Type B pancreatic cell (in vitro differentiated cells): ENCODE data around the gene GFY. TPM values are rescaled to one million over a fixed set of nuclear protein-coding genes. Genes with fewer than 3 reads are reported as not detected.

Experiments
- DNase-seq: peaks from one replicate; pipeline ENCODE4 v3.0.0; 2021; ENCODE audit warnings: mixed read lengths; ENCODE audit not compliant: unreplicated experiment; ENCODE audit errors: extremely low spot score
- H3K27ac Mint-ChIP-seq: 2 replicates; pipeline ENCODE4 v1.8.0; 2021; ENCODE audit warnings: mild to moderate bottlenecking, mixed read lengths
- H3K27me3 Mint-ChIP-seq: 2 replicates; pipeline ENCODE4 v1.8.0; 2021; ENCODE audit warnings: mixed read lengths
- H3K36me3 Mint-ChIP-seq: 2 replicates; pipeline ENCODE4 v1.8.0; 2021; ENCODE audit warnings: mixed read lengths
- H3K4me1 Mint-ChIP-seq: one replicate; pipeline ENCODE4 v1.8.0; 2021; ENCODE audit warnings: mixed read lengths; ENCODE audit not compliant: unreplicated experiment
- H3K4me3 Mint-ChIP-seq: 2 replicates; pipeline ENCODE4 v1.8.0; 2021; ENCODE audit warnings: mild to moderate bottlenecking, mixed read lengths
- H3K9me3 Mint-ChIP-seq: 2 replicates; pipeline ENCODE4 v1.8.0; 2021; ENCODE audit warnings: mixed read lengths
- total RNA-seq: library from RNA; stranded (reverse); gene quantifications from 2 replicates; pipeline ENCODE4 v1.2.1, GENCODE V29; 2021; ENCODE audit warnings: low replicate concordance
- TF ChIP-seq, protein P1 (sequence below): fragments of 200-600 bp; sonication (generic); conservative IDR thresholded peaks from 2 replicates; pipeline ENCODE4 v1.5.0; 2021; ENCODE audit warnings: antibody characterized with exemption, mild to moderate bottlenecking

The GFY gene
- total RNA-seq, 1 donor from 2014 or later, result not detected

- TF ChIP-seq, protein P1, sequence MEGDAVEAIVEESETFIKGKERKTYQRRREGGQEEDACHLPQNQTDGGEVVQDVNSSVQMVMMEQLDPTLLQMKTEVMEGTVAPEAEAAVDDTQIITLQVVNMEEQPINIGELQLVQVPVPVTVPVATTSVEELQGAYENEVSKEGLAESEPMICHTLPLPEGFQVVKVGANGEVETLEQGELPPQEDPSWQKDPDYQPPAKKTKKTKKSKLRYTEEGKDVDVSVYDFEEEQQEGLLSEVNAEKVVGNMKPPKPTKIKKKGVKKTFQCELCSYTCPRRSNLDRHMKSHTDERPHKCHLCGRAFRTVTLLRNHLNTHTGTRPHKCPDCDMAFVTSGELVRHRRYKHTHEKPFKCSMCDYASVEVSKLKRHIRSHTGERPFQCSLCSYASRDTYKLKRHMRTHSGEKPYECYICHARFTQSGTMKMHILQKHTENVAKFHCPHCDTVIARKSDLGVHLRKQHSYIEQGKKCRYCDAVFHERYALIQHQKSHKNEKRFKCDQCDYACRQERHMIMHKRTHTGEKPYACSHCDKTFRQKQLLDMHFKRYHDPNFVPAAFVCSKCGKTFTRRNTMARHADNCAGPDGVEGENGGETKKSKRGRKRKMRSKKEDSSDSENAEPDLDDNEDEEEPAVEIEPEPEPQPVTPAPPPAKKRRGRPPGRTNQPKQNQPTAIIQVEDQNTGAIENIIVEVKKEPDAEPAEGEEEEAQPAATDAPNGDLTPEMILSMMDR, result no peak
- H3K9me3 Mint-ChIP-seq, result no peaks in the 10 kb centered on the region
- H3K4me3 Mint-ChIP-seq, result no peak overlapping the region
- no peak for DNase-seq
- no peaks in the 10 kb centered on the region for H3K36me3 Mint-ChIP-seq
- no peak overlapping the region for H3K27ac Mint-ChIP-seq
- H3K4me1 Mint-ChIP-seq, result peaks cover 14% of the 10 kb centered on the region
- H3K27me3 Mint-ChIP-seq, result peaks cover 28% of the 10 kb centered on the region
These were observed 31.3 kb upstream of the GFY start for GRCh38 chr19:49393881-49394280.

GRCh38 chr19:49395581-49396407, 29.4 kb upstream of the GFY start:
- Mint-ChIP-seq H3K4me3 (no peak overlapping the region), H3K9me3 (no peaks in the 10 kb centered on the region), H3K27ac (no peak overlapping the region), H3K36me3 (no peaks in the 10 kb centered on the region), H3K4me1 (peaks cover 15% of the 10 kb centered on the region), H3K27me3 (peaks cover 22% of the 10 kb centered on the region)
- DNase-seq, result no peak
- TF ChIP-seq, protein P1, result no peak

DNA sequence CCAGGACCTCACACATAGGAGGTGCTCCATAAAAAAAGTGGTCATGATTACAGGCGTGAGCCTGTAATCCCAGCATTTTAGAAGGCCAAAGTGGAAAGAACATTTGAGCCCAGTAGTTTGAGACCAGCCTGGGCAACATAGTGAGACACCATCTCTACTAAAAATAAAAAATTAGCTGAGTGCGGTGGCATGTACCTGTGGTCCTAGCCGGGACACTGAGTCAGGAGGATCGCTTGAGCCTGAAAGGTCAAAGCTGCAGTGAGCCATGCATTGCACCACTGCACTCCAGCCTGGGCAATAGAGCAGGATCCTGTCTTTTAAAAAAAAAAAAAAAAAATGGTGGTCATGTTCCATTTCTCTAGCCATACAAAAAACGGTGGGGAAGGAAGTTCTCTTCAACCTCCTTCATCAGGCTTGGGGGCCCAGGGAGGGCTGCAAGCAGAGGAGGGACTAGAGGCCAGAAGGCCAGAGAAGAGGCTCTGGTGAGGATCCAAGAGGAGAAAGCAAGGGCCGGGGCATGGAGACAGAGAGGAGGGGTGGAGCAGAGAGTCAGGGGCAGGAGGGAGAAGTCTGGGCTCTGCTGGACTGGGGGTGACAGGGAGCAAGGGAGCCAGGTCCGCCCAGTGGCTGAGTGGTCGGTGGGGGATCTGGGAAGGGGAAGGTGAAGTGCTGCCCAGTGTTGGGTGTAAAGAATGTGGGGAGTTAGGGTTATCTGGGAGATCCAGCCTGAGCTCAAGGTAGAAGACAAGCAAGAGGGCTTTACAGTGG, 28.3 kb upstream of the GFY start:
- Mint-ChIP-seq H3K9me3 (no peaks in the 10 kb centered on the region), H3K27me3 (peaks cover 18% of the 10 kb centered on the region), H3K27ac (no peak overlapping the region), H3K36me3 (no peaks in the 10 kb centered on the region), H3K4me1 (peaks cover 18% of the 10 kb centered on the region), H3K4me3 (no peak overlapping the region)
- TF ChIP-seq, protein P1, result no peak
- no peak for DNase-seq

DNA sequence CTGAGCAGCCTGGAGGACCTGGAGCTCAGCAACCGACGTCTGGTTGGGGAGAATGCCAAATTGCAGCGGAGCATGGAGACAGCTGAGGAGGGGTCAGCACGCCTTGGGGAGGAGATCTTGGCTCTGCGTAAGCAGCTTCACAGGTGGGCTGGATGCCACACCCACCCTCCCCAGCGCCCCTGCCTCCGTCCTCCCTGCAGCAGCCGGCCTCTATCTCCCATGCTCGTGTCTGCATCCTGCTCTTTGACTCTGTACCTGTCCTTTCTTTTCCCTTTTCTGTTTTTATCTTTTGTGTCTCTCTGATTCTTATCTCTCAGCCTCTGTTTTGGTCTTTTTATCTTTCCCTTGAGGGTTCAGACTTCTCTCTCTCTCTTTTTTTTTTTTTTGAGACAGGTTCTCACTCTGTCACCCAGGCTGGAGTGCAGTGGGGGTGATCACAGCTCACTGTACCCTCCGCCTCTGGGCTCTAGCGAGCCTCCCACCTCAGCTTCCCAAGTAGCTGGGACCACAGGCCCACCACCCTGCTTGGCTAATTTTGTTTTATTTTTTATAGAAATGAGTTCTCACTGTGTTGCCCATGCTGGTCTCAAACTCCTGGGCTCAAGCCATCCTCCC, 27.1 kb upstream of the GFY start:
- Mint-ChIP-seq H3K36me3 (no peaks in the 10 kb centered on the region), H3K4me1 (peaks cover 15% of the 10 kb centered on the region), H3K9me3 (no peaks in the 10 kb centered on the region), H3K27ac (peak overlapping the region; percentile 56), H3K27me3 (peaks cover 15% of the 10 kb centered on the region), H3K4me3 (no peak overlapping the region)
- no peak for DNase-seq
- TF ChIP-seq, protein P1, result no peak

GRCh38 chr19:49398931-49399330, 26.3 kb upstream of the GFY start:
- TF ChIP-seq, protein P1, result no peak
- Mint-ChIP-seq H3K4me3 (no peak overlapping the region), H3K4me1 (peaks cover 22% of the 10 kb centered on the region), H3K9me3 (no peaks in the 10 kb centered on the region), H3K27me3 (peaks cover 15% of the 10 kb centered on the region), H3K36me3 (no peaks in the 10 kb centered on the region), H3K27ac (no peak overlapping the region)
- no peak for DNase-seq
